ENCODE data around the gene ARPC3.

DNA sequence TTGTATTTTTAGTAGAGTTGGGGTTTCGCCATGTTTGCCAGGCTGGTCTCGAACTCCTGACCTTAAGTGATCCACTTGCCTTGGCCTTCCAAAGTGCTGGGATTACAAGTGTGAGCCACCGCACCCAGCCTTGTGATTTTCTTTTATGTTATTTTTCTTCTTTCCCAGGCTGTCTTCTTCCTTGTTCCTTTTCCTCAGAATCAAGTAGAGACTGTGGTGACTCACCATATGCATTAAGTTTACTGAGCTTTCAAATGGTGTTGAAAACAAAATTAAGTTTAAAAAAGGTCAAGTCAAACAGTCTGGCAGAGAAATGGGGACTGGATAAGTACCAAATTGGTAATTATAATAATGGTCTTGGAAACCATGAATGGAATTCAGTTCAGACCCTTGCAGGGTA lies 5.7 kb downstream of the ARPC3 start:
- TF ChIP-seq POLR2A (IDR thresholded peaks at IDR 0.05; ENCODE audit: low read length) (no peak), GATA1 (IDR thresholded peaks at IDR 0.05; ENCODE audit: low read depth, low read length) (no peak)
